Stimulated activated CD4-positive, alpha-beta T cell treated with anti-CD3 and anti-CD28 coated beads, Interleukin-1b, Interleukin-23, amount 100 ng/mL, for 48 hours (primary cell): ENCODE measurements around the gene RNASE7.

Experiments
- DNase-seq: peaks from one replicate; pipeline ENCODE4 v3.0.0-alpha.2; 2020

The RNASE7 gene

DNA sequence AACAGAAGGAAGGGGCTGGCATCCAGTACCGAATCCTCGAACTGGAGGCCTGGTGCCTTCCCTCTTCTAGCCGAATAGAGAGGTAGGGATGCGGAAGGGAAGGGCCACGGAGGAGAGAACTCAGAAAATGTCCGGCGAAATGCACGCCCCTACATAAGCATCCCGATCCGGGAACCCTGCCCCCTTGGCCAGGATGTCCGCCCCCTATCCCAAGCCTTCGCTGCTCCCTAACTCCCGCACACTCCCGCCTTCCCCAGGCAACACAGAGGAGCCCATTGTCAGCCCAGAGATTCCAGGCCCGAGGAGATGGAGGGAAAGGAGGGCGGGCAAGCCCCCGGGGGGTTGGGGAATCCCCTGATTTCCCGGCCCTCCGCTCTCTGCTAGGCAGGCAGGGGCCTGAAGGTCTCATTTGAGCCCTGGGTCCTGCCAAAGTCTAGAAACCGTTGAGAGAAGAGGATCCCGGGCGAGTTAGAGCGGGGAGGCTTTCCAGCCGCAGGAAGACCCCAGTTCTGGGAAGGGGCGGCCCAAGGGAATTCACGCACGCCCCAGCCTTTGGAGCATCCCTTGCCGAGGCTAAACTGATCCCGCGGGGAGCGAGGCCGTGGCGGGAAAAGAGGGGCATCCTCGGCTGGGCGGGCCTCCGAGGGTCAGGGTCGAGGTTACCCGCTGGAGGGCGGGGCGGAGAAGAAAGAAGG lies 27.4 kb downstream of the RNASE7 start:
- no peak for DNase-seq

- DNase-seq, result no peak
Measured at GRCh38 chr14:21070083-21070609, 28.0 kb downstream of the RNASE7 start, which contains the start of gene ARHGEF40. Gene ARHGEF40 (plus strand): TSS chr14:21070304. CDS start chr14:21070397, 93 bp downstream.

DNA sequence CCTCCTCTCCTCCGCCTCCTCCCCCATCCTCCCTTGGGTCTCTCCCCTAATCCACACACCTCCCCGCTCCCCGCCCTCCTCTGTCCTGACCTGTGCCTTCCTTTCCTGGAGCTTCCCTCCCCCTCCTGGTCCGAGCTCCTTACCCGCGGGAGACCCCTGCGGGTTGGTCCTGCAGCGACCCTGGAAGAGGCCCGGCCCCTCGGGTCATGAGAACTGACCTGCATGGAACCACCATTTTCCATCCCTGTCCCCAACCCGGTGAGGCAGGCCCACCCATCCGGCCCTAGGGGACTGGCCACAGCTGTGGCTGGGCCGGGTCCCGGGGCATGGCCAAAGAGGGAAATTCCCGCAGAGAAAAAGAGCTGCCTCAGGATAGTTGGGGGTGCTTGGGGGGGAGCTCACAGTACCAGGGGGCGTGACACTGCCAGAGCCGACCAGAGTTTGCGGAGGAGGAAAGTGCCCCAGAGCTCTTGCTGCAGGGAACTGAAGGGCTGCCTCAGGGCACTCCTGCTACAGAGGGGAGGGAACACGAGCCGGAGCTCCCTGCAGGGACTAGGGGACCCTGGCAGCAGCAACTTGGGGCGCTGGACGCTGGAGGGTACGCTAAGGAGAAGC lies 28.6 kb downstream of the RNASE7 start:
- DNase-seq, result no peak

DNA sequence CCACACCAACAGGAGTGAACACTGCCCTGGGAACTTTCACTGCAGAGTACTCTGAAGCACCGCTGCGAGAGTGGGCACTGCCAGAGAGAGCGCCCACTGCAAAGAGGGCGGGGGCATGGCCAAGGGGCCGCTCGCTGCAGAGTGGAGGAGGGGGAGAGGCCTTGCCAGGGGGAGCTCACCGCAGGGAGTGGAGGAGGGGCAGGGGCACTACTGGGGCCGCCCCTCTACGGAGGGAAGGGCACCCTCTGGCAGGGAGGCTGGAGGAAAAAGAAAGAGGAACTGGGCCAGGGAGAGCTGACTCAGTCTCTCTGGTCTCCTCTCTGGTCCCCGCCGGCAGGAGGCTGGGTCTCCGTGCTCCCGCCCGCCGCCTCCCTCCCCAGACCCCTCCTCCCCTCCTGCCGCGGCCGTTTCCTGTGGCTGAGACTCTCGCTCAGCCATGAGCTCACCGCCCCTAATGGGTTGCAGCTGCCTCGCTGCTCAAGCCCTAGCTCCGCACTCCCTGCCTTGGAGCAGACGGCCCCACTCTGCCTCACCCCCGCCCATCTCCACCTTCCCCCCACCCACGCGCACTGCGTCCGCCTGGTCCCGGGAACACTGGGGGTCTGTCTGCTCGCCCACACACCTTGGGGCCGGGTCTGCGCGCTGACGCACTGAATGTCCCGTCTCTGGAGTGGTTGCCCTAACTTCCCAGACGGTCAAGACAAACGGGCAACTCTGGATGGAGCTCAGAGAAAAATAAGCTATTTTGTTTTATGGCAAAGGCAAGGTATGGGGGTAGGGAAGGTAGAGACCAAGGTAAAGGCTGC lies 29.3 kb downstream of the RNASE7 start:
- DNase-seq, result peak; percentile 39

- DNase-seq, result no peak
Measured at GRCh38 chr14:21072031-21072473, 29.9 kb downstream of the RNASE7 start.

- no peak for DNase-seq
Measured at GRCh38 chr14:21072781-21073339, 30.7 kb downstream of the RNASE7 start.

- no peak for DNase-seq
Measured at GRCh38 chr14:21073921-21074320, 31.8 kb downstream of the RNASE7 start.

GRCh38 chr14:21074398-21075272 lies 32.5 kb downstream of the RNASE7 start:
- DNase-seq, result no peak

DNA sequence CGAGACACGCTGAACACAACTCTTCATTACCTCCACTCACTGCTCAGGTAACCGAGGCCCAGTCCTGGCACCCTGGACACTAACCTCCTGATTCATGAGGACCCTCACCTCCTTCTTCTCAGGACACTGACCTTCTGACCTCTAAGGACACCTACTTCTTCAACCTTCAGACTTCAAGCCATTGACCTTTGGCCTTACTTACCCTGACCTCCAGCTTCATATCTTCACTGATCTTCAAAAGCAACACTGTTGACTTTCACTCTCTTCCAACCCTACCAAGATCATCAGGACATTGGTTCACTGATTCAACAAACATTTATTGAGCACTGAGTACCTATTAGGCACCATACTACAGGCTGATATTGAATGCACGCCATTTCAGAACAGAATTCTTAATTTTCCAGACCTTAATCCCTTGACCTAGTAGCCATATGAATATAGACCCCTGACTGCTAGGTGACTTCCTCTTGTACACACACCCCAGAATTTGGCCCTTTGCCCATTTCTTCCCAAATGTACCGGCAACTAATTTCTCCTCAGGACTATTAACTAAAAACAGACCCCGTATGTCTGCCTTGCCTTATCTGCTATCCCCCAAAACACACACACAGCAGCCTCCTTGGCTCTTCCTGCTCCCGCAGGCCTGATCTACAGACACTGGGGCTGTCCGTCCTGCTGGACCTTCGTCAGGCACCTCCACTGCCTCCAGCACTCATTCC lies 33.7 kb downstream of the RNASE7 start:
- no peak for DNase-seq

DNA sequence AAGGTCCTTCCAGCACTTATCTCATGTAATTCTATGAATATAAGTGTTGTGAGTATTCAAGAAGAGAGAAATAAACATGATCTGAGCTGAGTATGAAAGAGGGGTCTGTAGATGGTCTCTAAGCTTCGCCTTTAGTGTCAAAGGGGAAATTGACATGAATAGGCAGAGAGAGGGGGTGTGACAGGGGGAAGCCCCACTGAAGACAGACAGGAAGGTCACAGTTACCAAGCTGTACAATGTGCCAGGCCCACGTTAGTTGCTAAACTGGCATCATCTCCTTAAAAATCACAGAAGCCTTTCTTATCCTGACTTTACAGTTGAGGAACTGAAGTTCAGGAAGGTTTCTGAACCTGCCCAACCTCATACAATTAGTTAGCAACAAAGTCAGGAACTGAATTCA lies 35.5 kb downstream of the RNASE7 start:
- no peak for DNase-seq

- no peak for DNase-seq
Measured at GRCh38 chr14:21078287-21078686, 36.1 kb downstream of the RNASE7 start.

DNA sequence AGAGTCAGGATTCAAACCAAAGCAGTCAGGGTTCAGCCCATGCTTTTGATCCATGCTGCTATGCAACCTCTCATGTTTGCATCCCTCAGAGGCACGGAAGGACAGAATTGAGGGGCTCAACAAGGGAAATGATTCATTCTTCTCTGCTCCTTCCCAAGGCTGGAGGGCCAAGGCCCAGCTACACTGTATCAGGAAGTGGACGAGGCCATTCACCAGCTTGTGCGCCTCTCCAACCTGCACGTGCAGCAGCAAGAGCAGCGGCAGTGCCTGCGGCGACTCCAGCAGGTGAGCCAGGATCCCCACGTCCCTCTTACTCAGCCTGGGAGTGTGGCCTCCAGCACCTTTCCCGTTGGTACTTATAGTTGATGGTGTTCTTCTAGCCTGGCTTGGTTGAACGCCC lies 36.6 kb downstream of the RNASE7 start:
- no peak for DNase-seq

- no peak for DNase-seq
Measured at GRCh38 chr14:21081521-21082142, 39.5 kb downstream of the RNASE7 start.

DNA sequence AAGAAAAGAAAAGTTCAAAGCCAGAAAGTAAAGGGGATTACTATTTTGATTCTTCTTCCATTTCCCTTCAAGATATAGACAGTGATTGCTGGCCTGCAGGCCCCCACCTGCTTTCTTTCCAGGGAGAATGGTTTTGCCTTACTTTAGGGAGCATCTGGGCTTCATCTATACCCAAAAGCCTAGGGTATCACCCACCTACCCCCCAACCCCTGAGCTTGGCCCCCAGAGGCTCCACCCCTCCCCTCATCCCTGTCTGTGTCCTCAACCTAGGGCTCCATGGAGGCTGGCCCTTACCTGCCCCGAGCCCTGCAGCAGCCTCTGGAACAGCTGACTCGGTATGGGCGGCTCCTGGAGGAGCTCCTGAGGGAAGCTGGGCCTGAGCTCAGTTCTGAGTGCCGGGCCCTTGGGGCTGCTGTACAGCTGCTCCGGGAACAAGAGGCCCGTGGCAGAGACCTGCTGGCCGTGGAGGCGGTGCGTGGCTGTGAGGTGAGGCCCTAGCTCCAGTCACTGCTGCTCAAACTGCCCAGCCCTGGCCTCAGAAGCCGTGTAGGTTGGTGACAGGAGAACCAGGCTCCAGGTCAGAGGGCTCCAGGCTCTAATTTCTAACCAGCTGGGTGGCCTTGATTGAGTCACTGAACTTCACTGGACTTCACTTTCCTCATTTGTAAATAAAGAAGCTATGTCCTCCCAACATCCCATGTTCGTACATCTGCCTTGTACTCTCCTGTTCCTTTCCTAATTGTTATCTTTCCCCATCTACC lies 41.6 kb downstream of the RNASE7 start:
- DNase-seq, result no peak

GRCh38 chr14:21084396-21084795 lies 42.2 kb downstream of the RNASE7 start:
- DNase-seq, result no peak

- no peak for DNase-seq
Measured at GRCh38 chr14:21084998-21085853, 43.1 kb downstream of the RNASE7 start.

DNA sequence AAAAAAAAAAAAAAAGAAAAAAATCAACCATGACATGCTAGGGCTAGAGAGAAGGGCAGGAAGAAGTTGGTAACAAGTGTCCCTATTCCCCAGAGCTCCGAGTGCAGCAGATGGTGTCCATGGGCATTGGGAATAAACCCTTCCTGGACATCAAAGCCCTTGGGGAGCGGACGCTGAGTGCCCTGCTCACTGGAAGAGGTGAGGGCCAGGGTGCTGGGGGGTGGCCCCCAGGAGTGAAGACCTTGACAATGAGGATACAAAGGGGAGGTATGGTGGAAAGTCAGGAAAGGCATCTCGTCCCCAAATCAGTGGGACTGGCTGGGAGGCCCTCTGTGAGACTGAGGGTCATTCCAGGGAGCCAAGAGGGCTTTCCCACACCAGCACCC lies 44.7 kb downstream of the RNASE7 start:
- DNase-seq, result no peak

DNA sequence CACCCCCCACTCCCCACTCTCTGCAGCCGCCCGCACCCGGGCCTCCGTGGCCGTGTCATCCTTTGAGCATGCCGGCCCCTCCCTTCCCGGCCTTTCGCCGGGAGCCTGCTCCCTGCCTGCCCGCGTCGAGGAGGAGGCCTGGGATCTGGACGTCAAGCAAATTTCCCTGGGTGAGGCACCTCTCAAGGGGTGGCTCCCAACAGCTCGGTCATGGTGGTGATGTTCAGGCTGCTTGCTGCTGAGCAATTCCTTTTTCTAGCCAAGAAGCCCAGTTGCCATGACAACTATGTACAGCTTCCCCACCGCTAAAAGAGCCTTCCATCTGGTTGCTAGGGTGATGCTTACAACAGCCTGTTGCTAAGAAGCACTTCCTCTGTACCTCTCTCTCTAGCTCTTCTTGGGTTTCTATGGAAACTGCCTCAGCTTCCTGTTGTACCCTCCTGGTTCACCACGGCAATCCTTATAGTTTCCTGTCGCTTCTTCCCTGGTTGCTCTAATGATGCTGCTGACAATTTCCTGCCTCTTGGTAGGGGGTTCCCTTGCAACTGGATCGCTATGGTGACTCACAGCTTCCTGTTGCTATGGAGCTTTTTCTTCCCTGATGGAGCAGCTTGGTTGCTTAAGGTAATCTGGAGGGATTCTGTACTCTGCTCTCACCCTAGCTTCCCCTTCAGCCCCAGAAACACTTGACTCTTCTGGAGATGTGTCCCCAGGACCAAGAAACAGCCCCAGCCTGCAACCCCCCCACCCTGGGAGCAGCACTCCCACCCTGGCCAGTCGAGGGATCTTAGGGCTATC lies 45.3 kb downstream of the RNASE7 start:
- peak; percentile 52 for DNase-seq
